GM12892 (cell line): ENCODE results near the gene RPP25.

ENCODE experiments used
- POLR2A ChIP-seq: IDR thresholded peaks from 2 replicates; pipeline ENCODE4 v1.6.1; 2011; ENCODE audit warnings: low read depth, low read length, control low read depth
- POLR2AphosphoS5 ChIP-seq: IDR thresholded peaks from 2 replicates; pipeline ENCODE4 v1.6.1; 2011; ENCODE audit warnings: low read depth, low read length, control low read depth
- TAF1 ChIP-seq: IDR thresholded peaks from 2 replicates; pipeline ENCODE4 v1.6.1; 2011; ENCODE audit warnings: low read depth, mild to moderate bottlenecking, control low read depth, low read length, borderline replicate concordance

- TF ChIP-seq POLR2A (no peak), POLR2AphosphoS5 (no peak), TAF1 (no peak)
Observed at GRCh38 chr15:74906067-74906449, 50.5 kb downstream of the RPP25 start.
